GM10266 (cell line): ENCODE measurements around the gene AKAP17A.
A peak's percentile ranks its signal among the peaks of the same experiment; 100 is the strongest.

Experiments used
- DNase-seq: peaks from one replicate; pipeline ENCODE4 v3.0.0; 2012; ENCODE audit errors: extremely low spot score
- TF ChIP-seq, protein P1 (sequence below): IDR thresholded peaks from 2 replicates; pipeline ENCODE4 v1.5.1; 2012; ENCODE audit warnings: mild to moderate bottlenecking, low read depth; ENCODE audit not compliant: control insufficient read depth, insufficient read depth; ENCODE audit errors: missing control alignments

The AKAP17A gene

DNA sequence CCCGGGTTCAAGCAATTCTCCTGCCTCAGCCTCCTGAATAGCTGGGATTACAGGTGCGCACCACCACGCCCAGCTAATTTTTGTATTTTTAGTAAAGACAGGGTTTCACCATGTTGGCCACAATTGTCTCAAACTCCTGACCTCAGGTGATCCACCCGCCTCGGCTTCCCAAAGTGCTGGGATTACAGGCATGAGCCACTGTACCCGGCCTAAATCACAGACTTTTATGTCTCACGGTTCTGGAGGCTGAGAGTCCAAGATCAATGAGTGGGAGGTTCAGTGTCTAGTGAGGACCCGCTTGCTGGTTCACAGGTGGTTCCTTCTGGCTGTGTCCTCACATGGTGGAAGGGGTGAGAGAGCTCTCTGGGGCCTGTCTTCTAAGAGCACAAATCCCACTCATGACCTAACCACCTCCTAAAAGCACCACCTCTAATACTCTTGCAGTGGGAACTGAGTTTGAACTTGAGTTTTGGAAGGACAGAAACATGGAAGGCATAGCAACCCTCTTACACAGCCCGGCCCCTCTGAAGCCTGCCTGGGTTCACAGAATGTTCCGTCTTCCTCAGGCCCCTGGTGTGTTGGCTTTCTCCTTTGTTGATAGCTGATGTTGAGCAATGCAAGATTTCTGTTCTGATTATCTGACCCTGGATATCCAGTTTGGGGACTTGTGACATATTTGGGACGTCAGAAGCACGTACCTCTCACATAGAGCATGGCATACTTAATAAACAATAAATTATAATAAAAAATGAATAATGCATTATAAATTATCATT, 1.9 kb upstream of the AKAP17A start:
- no peak for DNase-seq
- TF ChIP-seq, protein P1, sequence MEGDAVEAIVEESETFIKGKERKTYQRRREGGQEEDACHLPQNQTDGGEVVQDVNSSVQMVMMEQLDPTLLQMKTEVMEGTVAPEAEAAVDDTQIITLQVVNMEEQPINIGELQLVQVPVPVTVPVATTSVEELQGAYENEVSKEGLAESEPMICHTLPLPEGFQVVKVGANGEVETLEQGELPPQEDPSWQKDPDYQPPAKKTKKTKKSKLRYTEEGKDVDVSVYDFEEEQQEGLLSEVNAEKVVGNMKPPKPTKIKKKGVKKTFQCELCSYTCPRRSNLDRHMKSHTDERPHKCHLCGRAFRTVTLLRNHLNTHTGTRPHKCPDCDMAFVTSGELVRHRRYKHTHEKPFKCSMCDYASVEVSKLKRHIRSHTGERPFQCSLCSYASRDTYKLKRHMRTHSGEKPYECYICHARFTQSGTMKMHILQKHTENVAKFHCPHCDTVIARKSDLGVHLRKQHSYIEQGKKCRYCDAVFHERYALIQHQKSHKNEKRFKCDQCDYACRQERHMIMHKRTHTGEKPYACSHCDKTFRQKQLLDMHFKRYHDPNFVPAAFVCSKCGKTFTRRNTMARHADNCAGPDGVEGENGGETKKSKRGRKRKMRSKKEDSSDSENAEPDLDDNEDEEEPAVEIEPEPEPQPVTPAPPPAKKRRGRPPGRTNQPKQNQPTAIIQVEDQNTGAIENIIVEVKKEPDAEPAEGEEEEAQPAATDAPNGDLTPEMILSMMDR: no peak

DNA sequence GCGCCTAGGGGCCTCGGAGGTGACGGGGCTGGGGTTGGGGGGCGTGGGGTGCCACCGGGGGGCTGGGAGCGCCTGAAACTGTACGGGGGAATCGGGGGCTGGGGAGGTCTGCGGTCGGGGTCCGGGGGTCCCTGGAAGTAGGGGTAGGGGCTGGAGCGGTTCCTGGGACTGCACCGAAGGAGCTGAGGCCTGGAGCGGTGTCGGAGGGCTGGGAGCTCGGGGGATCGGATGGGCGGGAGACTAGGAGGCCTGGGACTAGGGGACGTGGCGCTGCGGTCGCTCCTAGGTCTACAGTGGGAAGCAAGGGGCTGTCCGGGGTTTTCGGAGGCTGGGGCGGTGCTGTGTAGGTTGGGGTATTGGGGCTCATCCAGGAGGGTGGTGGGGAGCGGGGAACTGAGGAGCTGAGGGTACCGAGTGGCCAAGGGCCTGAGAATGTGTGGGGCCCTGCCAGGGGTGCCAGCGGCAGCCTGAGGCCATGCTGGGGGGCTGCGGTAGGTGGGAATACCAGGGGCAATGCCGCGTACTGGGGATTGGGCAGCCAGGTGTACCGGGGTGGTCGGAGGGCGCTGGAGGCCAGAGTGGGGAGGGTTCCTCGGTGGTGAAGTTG, 562 bp downstream of the AKAP17A start:
- TF ChIP-seq, protein P1: no peak

DNA sequence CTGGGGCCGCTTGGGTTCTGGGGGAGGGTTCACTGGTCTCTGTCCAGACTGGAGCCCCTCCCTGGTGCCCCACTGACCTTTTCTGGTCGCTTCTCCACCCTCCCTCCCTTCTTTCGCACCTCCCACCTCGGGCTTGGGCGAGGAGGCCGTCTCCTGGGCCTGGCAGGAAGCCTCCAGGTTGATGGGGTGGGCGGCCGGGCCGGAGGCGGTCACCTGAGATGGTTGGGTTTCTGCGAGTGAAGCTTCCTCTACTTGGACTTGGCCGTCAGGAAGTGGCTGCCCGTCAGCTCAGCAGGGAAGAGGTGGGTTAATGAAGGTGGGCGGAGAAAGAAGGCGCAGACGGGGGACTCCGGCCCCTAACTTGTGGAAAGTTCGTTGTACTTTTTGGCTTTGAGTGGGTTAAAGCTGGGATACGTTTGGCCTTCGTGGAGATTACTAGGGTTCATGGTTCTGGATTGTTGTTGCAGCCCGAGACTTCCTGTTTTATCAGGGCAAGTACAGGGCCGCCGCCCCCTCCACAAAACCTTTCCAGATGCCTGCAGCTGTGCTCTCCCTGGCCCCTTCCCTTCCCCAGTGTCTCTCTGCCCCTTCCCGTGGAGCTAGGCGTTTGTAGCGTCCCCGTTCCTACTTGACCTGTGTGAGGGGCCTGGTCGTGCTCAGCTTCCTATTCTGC, 1.2 kb downstream of the AKAP17A start:
- TF ChIP-seq, protein P1: no peak
- peak; percentile 81 for DNase-seq

More for the DNA sequence above, 562 bp downstream of the AKAP17A start:
- DNase-seq: no peak

DNA sequence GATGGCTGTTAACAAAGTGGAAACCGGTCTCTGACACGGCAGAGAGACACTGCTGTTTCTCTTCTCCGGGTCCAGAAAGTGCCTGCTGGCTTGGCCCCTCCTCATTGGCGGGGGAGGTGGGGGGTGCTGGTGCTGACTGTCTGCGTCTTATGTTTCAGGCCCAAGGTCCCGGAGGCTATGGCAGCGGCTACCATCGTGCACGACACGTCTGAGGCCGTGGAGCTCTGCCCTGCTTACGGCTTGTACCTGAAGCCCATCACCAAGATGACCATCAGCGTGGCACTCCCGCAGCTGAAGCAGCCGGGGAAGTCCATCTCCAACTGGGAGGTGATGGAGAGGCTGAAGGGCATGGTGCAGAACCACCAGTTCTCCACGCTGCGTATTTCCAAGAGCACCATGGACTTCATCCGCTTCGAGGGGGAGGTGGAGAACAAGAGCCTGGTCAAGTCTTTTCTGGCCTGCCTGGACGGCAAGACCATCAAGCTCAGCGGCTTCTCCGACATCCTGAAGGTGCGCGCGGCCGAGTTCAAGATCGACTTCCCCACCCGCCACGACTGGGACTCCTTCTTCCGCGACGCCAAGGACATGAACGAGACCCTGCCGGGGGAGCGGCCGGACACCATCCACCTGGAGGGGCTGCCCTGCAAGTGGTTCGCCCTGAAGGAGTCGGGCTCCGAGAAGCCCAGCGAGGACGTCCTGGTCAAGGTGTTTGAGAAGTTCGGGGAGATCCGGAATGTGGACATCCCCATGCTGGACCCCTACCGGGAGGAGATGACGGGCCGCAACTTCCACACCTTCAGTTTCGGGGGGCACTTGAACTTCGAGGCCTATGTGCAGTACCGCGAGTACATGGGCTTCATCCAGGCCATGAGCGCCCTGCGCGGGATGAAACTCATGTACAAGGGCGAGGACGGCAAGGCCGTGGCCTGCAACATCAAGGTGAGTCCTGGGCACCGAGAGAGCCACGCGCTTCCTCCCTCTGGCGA, 2.2 kb downstream of the AKAP17A start:
- TF ChIP-seq, protein P1: no peak
- no peak for DNase-seq

DNA sequence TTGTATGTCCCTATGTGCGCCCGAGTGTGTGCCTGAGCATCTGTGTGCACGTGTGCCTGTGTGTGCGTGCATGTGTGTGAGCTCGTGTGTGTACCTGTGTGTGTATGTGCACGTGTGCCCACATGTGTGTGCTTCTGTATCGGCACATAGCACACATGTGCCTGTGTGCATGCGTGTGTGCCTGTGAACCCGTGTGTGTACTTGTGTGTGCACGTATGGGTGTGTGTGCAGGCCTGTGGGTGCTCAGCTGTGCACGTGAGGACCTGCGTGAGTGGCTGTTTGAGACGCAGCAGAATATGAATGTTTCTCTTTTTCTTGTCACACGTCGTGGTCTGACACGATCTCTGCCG, 4.3 kb downstream of the AKAP17A start:
- TF ChIP-seq, protein P1: no peak

DNA sequence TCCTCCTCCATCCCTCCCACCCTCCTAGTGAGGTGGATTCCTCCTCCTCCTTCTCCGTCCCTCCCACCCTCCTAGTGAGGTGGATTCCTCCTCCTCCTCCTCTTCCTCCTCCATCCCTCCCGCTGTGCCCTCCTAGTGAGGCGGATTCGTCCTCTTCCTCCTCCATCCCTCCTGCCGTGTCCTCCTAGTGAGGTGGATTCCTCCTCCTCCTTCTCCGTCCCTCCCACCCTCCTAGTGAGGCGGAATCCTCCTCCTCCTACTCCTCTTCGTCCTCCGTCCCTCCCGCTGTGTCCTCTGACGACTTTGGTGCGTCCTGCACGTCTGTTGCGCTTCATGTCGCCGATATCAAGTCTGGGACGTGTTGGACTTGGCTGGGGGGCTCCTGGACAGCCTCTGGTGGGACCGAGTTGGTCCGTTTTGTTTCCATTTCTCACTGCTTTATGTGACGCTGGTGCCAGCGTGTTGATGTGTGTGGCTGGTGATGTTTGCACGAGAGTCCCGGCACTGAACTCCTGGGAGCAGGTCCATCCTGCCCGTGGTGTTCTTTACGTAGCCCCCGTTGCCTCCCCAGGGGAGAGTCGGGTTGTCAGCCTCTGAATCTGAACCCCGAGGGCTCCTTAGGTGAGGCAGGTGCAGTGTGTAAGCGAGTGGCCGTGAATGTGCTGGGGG, 5.4 kb downstream of the AKAP17A start:
- TF ChIP-seq, protein P1: no peak
- no peak for DNase-seq

More for the DNA sequence above, 4.3 kb downstream of the AKAP17A start:
- no peak for DNase-seq
